Stomach (tissue), 9 donors: ENCODE measurements around the gene MAGI2. TPM values are rescaled to one million over a fixed set of nuclear protein-coding genes. Genes with fewer than 3 reads are reported as not detected.

Experiments used
- DNase-seq, 2 donors: peaks; one replicate each; pipeline versions ENCODE4 v3.0.0 to v3.0.0-alpha.2; 2013 to 2019
- H3K27ac ChIP-seq, 5 donors: fragments of 200-600 bp in 4 of 5; sonication (generic) in 4 of 5; one replicate each; pipeline ENCODE4 v1.5.1; 2013 to 2019; ENCODE audit warnings: mild to moderate bottlenecking in 1 of 5, moderate library complexity in 1 of 5
- H3K27me3 ChIP-seq, 3 donors: fragments of 200-600 bp; sonication (generic); one replicate each; pipeline ENCODE4 v1.5.1; 2017 to 2019; ENCODE audit warnings: mixed run types in 1 of 3
- H3K36me3 ChIP-seq, 4 donors: fragments of 200-600 bp; sonication (generic); 1 replicate in 3 of 4; 2 replicates in 1 of 4; pipeline ENCODE4 v1.5.1; 2016 to 2019
- H3K4me1 ChIP-seq, 4 donors: fragments of 200-600 bp; sonication (generic); one replicate each; pipeline ENCODE4 v1.5.1; 2016 to 2019
- H3K4me3 ChIP-seq, 4 donors: fragments of 200-600 bp; sonication (generic) in 3 of 4; one replicate each; pipeline ENCODE4 v1.5.1; 2016 to 2019; ENCODE audit warnings: mild to moderate bottlenecking in 1 of 4
- H3K9me3 ChIP-seq, 4 donors: fragments of 200-600 bp; sonication (generic); one replicate each; pipeline ENCODE4 v1.5.1; 2016 to 2019
- CTCF ChIP-seq, 7 experiments: fragments of 450-650 bp in 4 of 7; fragments of 200-600 bp in 3 of 7; sonication (generic) in 3 of 7; IDR thresholded peaks; one replicate each; pipeline ENCODE4 v1.5.1; 2016 to 2019; ENCODE audit warnings: antibody characterized with exemption in 7 of 7, control low read depth in 2 of 7, mild to moderate bottlenecking in 1 of 7
- EP300 ChIP-seq: sonication (generic); formaldehyde crosslinking; IDR thresholded peaks from one replicate; pipeline ENCODE4 v1.6.1; 2017; ENCODE audit warnings: antibody characterized with exemption
- POLR2A ChIP-seq, 4 donors: fragments of 450-650 bp; IDR thresholded peaks; one replicate each; pipeline ENCODE4 v1.6.1; 2016; ENCODE audit warnings: antibody characterized with exemption in 4 of 4, control low read depth in 2 of 4, mild to moderate bottlenecking in 1 of 4, moderate library complexity in 1 of 4
- POLR2AphosphoS5 ChIP-seq, 3 donors: sonication (generic); formaldehyde crosslinking; IDR thresholded peaks; one replicate each; pipeline ENCODE4 v1.6.1; 2016; ENCODE audit warnings: antibody characterized with exemption in 3 of 3
- WGBS, 5 donors: extraction: QIAGEN DNeasy Blood & Tissue Kit in 3 of 5; methylation state at CpG; one replicate each; pipeline versions ENCODE4 v1.1.5 to v1.1.7; 2013 to 2018; 5-methylcytosine and 5-hydroxymethylcytosine counted together
- intact Hi-C: fragments of 100-400 bp; cut with DNase I; formaldehyde crosslinking; loops from one replicate; pipeline ENCODE4 v1.15.1; 2023; ENCODE audit warnings: low total_unique reads
- polyA plus RNA-seq, 3 donors: library from polyadenylated mRNA; stranded (reverse); fragments of 200-250 nt; gene quantifications; one replicate each; pipeline ENCODE4 v1.2.3, GENCODE V29; 2013
- total RNA-seq, 5 donors: library from RNA; depleted of rRNA; stranded (reverse); fragments of >200 nt; gene quantifications; one replicate each; pipeline versions ENCODE4 v1.1.0 to v1.2.3, GENCODE V29; 2014 to 2016
- donor health status: healthy with polysubstance abuse.
- donor health status: Bipolar disorder and iron deficiency.
- donor health status: healthy.

The MAGI2 gene
- total and polyA plus RNA-seq, 8 donors = 0.92 to 53.9 (median 5.8) TPM

- H3K4me3 ChIP-seq = no peak overlapping the region
- intact Hi-C loops = no loop called here
- WGBS, 5 donors = 50 to 68% (median 57%) methylated on average over 4 of the region's 4 CpGs
These were observed 1300.2 kb downstream of the MAGI2 start for GRCh38 chr7:78153285-78153684.

GRCh38 chr7:78151229-78151628, 1302.2 kb downstream of the MAGI2 start:
- intact Hi-C loops = no loop called here

More at GRCh38 chr7:78153285-78153684, 1300.2 kb downstream of the MAGI2 start:
- TF ChIP-seq POLR2A (IDR thresholded peaks at IDR 0.05) = no peak
- no peak for TF ChIP-seq EP300
- TF ChIP-seq POLR2AphosphoS5 (IDR thresholded peaks at IDR 0.05) = no peak
- no peak for TF ChIP-seq CTCF (IDR thresholded peaks at IDR 0.05)
- Histone ChIP-seq H3K9me3 (no peaks in the 10 kb centered on the region), H3K4me1 (no peaks in the 10 kb centered on the region), H3K27ac (no peak overlapping the region), H3K36me3 (no peaks in the 10 kb centered on the region), H3K27me3 (no peaks in the 10 kb centered on the region)
- no peak for DNase-seq

GRCh38 chr7:78149787-78150186, 1303.7 kb downstream of the MAGI2 start:
- Histone ChIP-seq H3K27me3 (no peaks in the 10 kb centered on the region), H3K4me3 (no peak overlapping the region), H3K4me1 (no peaks in the 10 kb centered on the region), H3K27ac (no peak overlapping the region), H3K9me3 (no peaks in the 10 kb centered on the region), H3K36me3 (no peaks in the 10 kb centered on the region)
- intact Hi-C loops = no loop called here
- DNase-seq = no peak
- 68 to 94% (median 83%) methylated on average over 1 of the region's 1 CpG for WGBS, 5 donors
- no peak for TF ChIP-seq POLR2AphosphoS5 (IDR thresholded peaks at IDR 0.05)
- TF ChIP-seq POLR2A (IDR thresholded peaks at IDR 0.05) = no peak
- no peak for TF ChIP-seq CTCF (IDR thresholded peaks at IDR 0.05)
- no peak for TF ChIP-seq EP300

More at GRCh38 chr7:78151229-78151628, 1302.2 kb downstream of the MAGI2 start:
- Histone ChIP-seq H3K4me3 (no peak overlapping the region), H3K27me3 (no peaks in the 10 kb centered on the region), H3K27ac (no peak overlapping the region), H3K36me3 (no peaks in the 10 kb centered on the region), H3K9me3 (no peaks in the 10 kb centered on the region), H3K4me1 (no peaks in the 10 kb centered on the region)
- no peak for TF ChIP-seq POLR2AphosphoS5 (IDR thresholded peaks at IDR 0.05)
- no peak for TF ChIP-seq CTCF (IDR thresholded peaks at IDR 0.05)
- no peak for TF ChIP-seq POLR2A (IDR thresholded peaks at IDR 0.05)
- TF ChIP-seq EP300 = no peak
- DNase-seq = no peak
- WGBS, 5 donors = 47 to 81% (median 78%) methylated on average over 3 of the region's 3 CpGs

GRCh38 chr7:78148166-78148894, 1305.1 kb downstream of the MAGI2 start:
- 88 to 94% (median 90%) methylated on average over 1 of the region's 1 CpG for WGBS, 5 donors
- TF ChIP-seq POLR2A (IDR thresholded peaks at IDR 0.05) = no peak
- no peak for TF ChIP-seq CTCF (IDR thresholded peaks at IDR 0.05)
- TF ChIP-seq POLR2AphosphoS5 (IDR thresholded peaks at IDR 0.05) = no peak
- TF ChIP-seq EP300 = no peak
- Histone ChIP-seq H3K36me3 (no peaks in the 10 kb centered on the region), H3K4me3 (no peak overlapping the region), H3K4me1 (no peaks in the 10 kb centered on the region), H3K9me3 (no peaks in the 10 kb centered on the region), H3K27me3 (no peaks in the 10 kb centered on the region), H3K27ac (no peak overlapping the region)
- intact Hi-C loops = no loop called here
- DNase-seq = no peak
